Activated naive CD8-positive, alpha-beta T cell (primary cell): ENCODE results near the gene PROK2.
A peak's percentile ranks its signal among the peaks of the same experiment; 100 is the strongest.

Experiments used
- H3K27ac Mint-ChIP-seq: one replicate; pipeline ENCODE4 v1.8.0; 2021; ENCODE audit warnings: mixed read lengths
- H3K27me3 Mint-ChIP-seq: one replicate; pipeline ENCODE4 v1.8.0; 2021; ENCODE audit warnings: mixed read lengths
- H3K36me3 Mint-ChIP-seq: one replicate; pipeline ENCODE4 v1.8.0; 2021; ENCODE audit warnings: mixed read lengths
- H3K4me1 Mint-ChIP-seq: one replicate; pipeline ENCODE4 v1.8.0; 2021; ENCODE audit warnings: low read depth, mixed read lengths
- H3K4me3 Mint-ChIP-seq: one replicate; pipeline ENCODE4 v1.8.0; 2021; ENCODE audit warnings: mild to moderate bottlenecking, mixed read lengths
- H3K9me3 Mint-ChIP-seq: one replicate; pipeline ENCODE4 v1.8.0; 2021; ENCODE audit warnings: low read depth, mixed read lengths

Gene PROK2

GRCh38 chr3:71732637-71733036, 52.3 kb downstream of the PROK2 start:
- Mint-ChIP-seq H3K36me3 (peaks cover 4% of the 10 kb centered on the region), H3K27ac (no peak overlapping the region), H3K27me3 (peaks cover 4% of the 10 kb centered on the region), H3K4me3 (no peak overlapping the region), H3K9me3 (peaks cover 8% of the 10 kb centered on the region), H3K4me1 (peaks cover 26% of the 10 kb centered on the region)

GRCh38 chr3:71728632-71729342, 56.2 kb downstream of the PROK2 start:
- H3K36me3 Mint-ChIP-seq: peaks cover 2% of the 10 kb centered on the region
- H3K4me3 Mint-ChIP-seq: no peak overlapping the region

GRCh38 chr3:71726146-71726545, 58.8 kb downstream of the PROK2 start:
- peak overlapping the region; percentile 95 for H3K4me3 Mint-ChIP-seq
- no peaks in the 10 kb centered on the region for H3K36me3 Mint-ChIP-seq
- no peaks in the 10 kb centered on the region for H3K9me3 Mint-ChIP-seq
- H3K27ac Mint-ChIP-seq: peak overlapping the region; percentile 98
- H3K27me3 Mint-ChIP-seq: no peaks in the 10 kb centered on the region
- peaks cover 70% of the 10 kb centered on the region for H3K4me1 Mint-ChIP-seq

More at GRCh38 chr3:71728632-71729342, 56.2 kb downstream of the PROK2 start:
- no peak overlapping the region for H3K27ac Mint-ChIP-seq
- H3K9me3 Mint-ChIP-seq: no peaks in the 10 kb centered on the region
- peaks cover 46% of the 10 kb centered on the region for H3K4me1 Mint-ChIP-seq
- no peaks in the 10 kb centered on the region for H3K27me3 Mint-ChIP-seq

- Mint-ChIP-seq H3K4me3 (peak within 1 kb of the TSS; percentile 97), H3K9me3 (no peaks in the 10 kb centered on the region), H3K27me3 (no peaks in the 10 kb centered on the region), H3K27ac (peak within 1 kb of the TSS; percentile 100), H3K36me3 (no peaks in the 10 kb centered on the region), H3K4me1 (peaks cover 70% of the 10 kb centered on the region)
Observed at GRCh38 chr3:71725271-71725991, 59.5 kb downstream of the PROK2 start, which contains the start of gene EIF4E3. EIF4E3 (minus strand) TSS chr3:71725402; CDS start chr3:71725367, 35 bp downstream.

- Mint-ChIP-seq H3K27me3 (no peaks in the 10 kb centered on the region), H3K4me3 (peak overlapping the region; percentile 97), H3K9me3 (no peaks in the 10 kb centered on the region), H3K36me3 (no peaks in the 10 kb centered on the region), H3K4me1 (peaks cover 69% of the 10 kb centered on the region), H3K27ac (peak overlapping the region; percentile 100)
Observed at GRCh38 chr3:71724584-71725270, 60.2 kb downstream of the PROK2 start.

GRCh38 chr3:71724171-71724453, 60.8 kb downstream of the PROK2 start:
- no peaks in the 10 kb centered on the region for H3K27me3 Mint-ChIP-seq
- peaks cover 71% of the 10 kb centered on the region for H3K4me1 Mint-ChIP-seq
- H3K9me3 Mint-ChIP-seq: no peaks in the 10 kb centered on the region
- H3K36me3 Mint-ChIP-seq: peaks cover 1% of the 10 kb centered on the region
- H3K4me3 Mint-ChIP-seq: peak overlapping the region; percentile 97
- peak overlapping the region; percentile 100 for H3K27ac Mint-ChIP-seq

GRCh38 chr3:71723452-71724170, 61.3 kb downstream of the PROK2 start:
- peaks cover 73% of the 10 kb centered on the region for H3K4me1 Mint-ChIP-seq
- no peaks in the 10 kb centered on the region for H3K27me3 Mint-ChIP-seq
- H3K36me3 Mint-ChIP-seq: peaks cover 4% of the 10 kb centered on the region
- H3K27ac Mint-ChIP-seq: peak overlapping the region; percentile 100
- H3K4me3 Mint-ChIP-seq: peak overlapping the region; percentile 97
- no peaks in the 10 kb centered on the region for H3K9me3 Mint-ChIP-seq

- no peaks in the 10 kb centered on the region for H3K9me3 Mint-ChIP-seq
- peak overlapping the region; percentile 100 for H3K27ac Mint-ChIP-seq
- peaks cover 4% of the 10 kb centered on the region for H3K36me3 Mint-ChIP-seq
- peak overlapping the region; percentile 97 for H3K4me3 Mint-ChIP-seq
- peaks cover 79% of the 10 kb centered on the region for H3K4me1 Mint-ChIP-seq
- H3K27me3 Mint-ChIP-seq: no peaks in the 10 kb centered on the region
Observed at GRCh38 chr3:71722693-71723092, 62.3 kb downstream of the PROK2 start.
